Stomach smooth muscle (tissue), 2 donors: ENCODE results near the gene TRPM2.
"Not testable (repeated sequence)": the region's sequence is repeated elsewhere in the genome, so short reads cannot be mapped to it uniquely, and the experiment has no call there.

Source experiments
- H3K27ac ChIP-seq: one replicate; pipeline ENCODE4 v1.7.0; 2013; ENCODE audit warnings: mild to moderate bottlenecking, low read length, inconsistent platforms
- H3K27me3 ChIP-seq, 2 donors: one replicate each; pipeline ENCODE4 v1.7.0; 2013; ENCODE audit warnings: low read length in 2 of 2; ENCODE audit not compliant: insufficient read depth in 2 of 2, control insufficient read depth in 1 of 2
- H3K36me3 ChIP-seq, 2 donors: one replicate each; pipeline ENCODE4 v1.7.0; 2013; ENCODE audit warnings: low read length in 2 of 2; ENCODE audit not compliant: control insufficient read depth in 2 of 2, insufficient read depth in 2 of 2
- H3K4me1 ChIP-seq: one replicate; pipeline ENCODE4 v1.7.0; 2013; ENCODE audit warnings: low read length; ENCODE audit not compliant: control insufficient read depth, insufficient read depth
- H3K4me3 ChIP-seq, 2 donors: one replicate each; pipeline ENCODE4 v1.7.0; 2013; ENCODE audit warnings: low read length in 2 of 2
- H3K9ac ChIP-seq, 2 donors: one replicate each; pipeline ENCODE4 v1.7.0; 2013; ENCODE audit warnings: low read length in 2 of 2, mild to moderate bottlenecking in 1 of 2
- H3K9me3 ChIP-seq, 2 donors: one replicate each; pipeline ENCODE4 v1.7.0; 2013; ENCODE audit warnings: low read length in 2 of 2; ENCODE audit not compliant: control insufficient read depth in 2 of 2
- donor health status: healthy.
- donor health status: Pancreatic carcinoma.

Gene TRPM2

GRCh38 chr21:44408226-44408625 lies 54.8 kb downstream of the TRPM2 start:
- Histone ChIP-seq H3K27ac (no peak overlapping the region), H3K9ac (no peak overlapping the region), H3K27me3 (no peaks in the 10 kb centered on the region), H3K4me3 (no peak overlapping the region), H3K4me1 (no peaks in the 10 kb centered on the region), H3K9me3 (no peaks in the 10 kb centered on the region), H3K36me3 (no peaks in the 10 kb centered on the region)

DNA sequence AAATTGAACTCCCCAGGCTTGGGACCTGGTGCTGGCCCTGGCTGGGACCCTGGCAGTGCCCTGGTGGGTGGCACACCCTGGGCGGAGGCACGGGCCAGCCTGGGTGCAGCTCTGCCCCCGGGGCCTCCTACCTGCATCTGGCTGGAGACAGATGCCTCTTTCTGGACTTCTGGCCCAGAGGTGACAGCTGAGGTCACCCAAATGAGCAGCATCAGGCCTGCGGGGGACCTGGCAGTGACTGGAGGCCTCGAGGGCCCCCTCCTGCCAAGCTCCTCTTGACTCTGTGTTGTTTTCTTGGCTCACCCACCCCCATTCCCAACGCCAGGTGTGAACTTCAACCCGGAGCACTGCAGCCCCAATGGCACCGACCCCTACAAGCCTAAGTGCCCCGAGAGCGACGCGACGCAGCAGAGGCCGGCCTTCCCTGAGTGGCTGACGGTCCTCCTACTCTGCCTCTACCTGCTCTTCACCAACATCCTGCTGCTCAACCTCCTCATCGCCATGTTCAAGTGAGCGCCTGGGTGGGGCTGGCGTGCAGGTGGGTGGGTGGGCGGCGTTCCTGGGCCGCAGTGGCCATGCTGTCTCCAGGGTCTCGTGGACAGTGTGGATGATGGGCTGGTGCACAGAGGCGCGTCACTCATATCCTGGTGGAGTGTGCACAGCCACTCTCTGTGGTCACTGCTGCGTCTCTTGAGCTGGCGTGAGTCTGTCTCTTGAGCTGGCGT lies 60.3 kb downstream of the TRPM2 start:
- no peaks in the 10 kb centered on the region for H3K9me3 ChIP-seq
- H3K27ac ChIP-seq = no peak overlapping the region
- H3K9ac ChIP-seq = no peak overlapping the region
- H3K4me3 ChIP-seq = no peak overlapping the region
- no peaks in the 10 kb centered on the region for H3K4me1 ChIP-seq
- peaks cover 6% of the 10 kb centered on the region in 2 donors for H3K27me3 ChIP-seq
- H3K36me3 ChIP-seq = no peaks in the 10 kb centered on the region

DNA sequence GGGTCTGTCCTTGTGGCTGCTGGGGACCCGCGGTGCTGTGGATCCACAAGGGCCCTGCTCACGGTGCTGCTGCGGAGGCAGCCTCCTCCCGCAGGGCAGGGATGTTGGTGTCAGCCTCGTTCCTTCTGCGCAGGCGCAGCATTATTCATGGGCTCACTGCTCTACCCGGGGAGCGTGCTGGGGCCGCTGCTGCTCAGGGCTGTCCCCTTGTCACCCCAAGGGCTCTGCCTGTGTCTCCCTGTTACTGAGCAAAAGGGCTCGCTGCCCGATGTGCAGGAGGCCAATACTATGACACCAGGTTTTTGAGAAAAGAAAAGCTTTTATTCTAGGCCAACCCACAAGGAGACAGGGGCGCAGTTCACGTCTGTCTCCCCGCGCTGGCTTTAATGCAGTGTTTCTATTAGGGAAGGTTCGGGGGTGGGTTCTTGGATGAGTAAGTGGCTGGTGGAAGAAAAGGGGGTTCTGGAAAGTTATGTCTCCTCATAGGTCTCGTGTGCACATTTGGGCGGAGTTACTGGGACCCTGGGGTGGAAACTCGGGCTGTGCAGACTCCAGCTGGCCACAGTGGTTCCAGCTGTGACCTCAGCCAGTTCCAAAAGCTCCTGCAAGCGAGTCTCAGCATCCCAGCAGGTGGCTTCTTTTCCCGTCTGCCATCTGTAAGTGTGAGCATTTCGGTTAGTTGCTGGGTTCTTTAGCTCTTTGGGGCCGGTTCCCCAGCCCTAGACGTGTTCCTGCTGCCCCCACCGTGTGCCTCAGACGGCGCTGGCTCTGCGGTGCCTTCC lies 61.1 kb downstream of the TRPM2 start:
- Histone ChIP-seq H3K36me3 (no peaks in the 10 kb centered on the region), H3K27ac (no peak overlapping the region), H3K9ac (no peak overlapping the region), H3K9me3 (no peaks in the 10 kb centered on the region), H3K27me3 (peaks cover 6 to 10% of the 10 kb centered on the region in 2 donors), H3K4me1 (no peaks in the 10 kb centered on the region), H3K4me3 (no peak overlapping the region)

DNA sequence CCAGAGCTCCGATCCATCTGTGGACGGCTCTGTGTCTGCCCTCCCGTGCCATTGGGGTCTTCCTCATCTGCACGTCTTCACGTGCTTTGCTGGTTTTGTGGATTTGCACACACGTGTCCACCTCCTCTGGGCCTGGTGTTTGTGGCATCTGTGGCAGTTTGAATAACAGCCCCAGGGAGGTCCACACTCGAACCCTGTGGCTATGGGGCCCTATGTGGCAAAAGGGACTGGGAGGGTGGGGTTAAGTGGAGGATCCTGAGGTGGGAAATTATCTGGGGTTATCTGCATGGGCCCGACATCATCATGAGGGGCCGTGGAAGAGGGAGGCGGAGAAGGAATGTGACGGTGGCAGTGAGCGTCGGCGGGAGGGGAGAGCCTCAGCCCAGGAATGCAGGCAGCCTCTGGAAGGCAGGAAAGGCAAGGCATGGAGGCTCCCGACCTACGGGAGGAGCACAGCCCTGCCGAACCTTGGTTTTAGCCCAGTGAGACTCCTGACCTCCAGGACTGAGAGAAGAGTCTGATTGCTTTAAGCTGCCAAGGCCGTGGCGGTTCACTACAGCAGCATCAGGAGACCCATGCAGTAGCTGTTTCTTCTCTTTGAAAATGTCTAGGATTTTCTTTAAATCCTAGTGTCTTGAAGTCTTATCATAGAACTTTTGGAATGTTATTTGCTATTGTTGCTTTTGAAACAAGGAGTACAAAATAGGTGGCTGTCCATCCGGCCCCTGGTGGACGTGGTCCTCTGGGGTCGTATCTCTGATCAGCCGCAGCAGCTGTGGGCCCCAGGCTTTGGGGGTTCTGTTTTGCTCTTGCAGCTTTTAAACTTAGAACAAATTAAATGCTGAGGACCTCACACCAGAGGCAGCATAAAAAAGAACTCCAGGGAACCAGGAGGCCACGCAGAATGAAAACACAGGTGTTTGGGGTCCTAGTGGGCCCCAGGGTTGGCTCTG lies 61.9 kb downstream of the TRPM2 start:
- Histone ChIP-seq H3K27me3 (peaks cover 6 to 10% of the 10 kb centered on the region in 2 donors), H3K27ac (no peak overlapping the region), H3K4me3 (no peak overlapping the region), H3K9me3 (no peaks in the 10 kb centered on the region), H3K9ac (no peak overlapping the region), H3K4me1 (no peaks in the 10 kb centered on the region), H3K36me3 (no peaks in the 10 kb centered on the region)

DNA sequence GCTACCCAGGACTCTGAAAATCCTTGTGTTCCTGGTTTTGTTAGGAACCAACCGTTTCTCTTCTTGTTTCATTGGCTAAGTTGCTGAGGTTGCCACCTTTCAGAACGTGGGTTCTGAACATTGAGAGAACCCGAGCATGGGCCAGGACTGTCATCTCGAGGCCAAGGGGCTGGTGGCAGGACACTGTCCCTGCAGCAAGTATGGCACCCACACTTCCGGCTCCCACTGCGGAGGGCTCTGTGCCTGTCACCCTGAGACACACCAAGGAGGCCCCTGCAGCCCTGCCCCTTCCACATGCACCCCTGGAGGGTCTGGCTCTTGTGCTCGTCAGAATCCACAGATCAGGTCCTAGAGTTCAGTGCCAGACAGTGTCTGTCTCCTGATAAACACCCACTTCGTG lies 62.8 kb downstream of the TRPM2 start:
- no peaks in the 10 kb centered on the region for H3K4me1 ChIP-seq
- H3K36me3 ChIP-seq = no peaks in the 10 kb centered on the region
- H3K4me3 ChIP-seq = no peak overlapping the region
- H3K9me3 ChIP-seq = no peaks in the 10 kb centered on the region
- H3K27ac ChIP-seq = no peak overlapping the region
- H3K27me3 ChIP-seq = peaks cover 6 to 10% of the 10 kb centered on the region in 2 donors
- H3K9ac ChIP-seq = no peak overlapping the region

DNA sequence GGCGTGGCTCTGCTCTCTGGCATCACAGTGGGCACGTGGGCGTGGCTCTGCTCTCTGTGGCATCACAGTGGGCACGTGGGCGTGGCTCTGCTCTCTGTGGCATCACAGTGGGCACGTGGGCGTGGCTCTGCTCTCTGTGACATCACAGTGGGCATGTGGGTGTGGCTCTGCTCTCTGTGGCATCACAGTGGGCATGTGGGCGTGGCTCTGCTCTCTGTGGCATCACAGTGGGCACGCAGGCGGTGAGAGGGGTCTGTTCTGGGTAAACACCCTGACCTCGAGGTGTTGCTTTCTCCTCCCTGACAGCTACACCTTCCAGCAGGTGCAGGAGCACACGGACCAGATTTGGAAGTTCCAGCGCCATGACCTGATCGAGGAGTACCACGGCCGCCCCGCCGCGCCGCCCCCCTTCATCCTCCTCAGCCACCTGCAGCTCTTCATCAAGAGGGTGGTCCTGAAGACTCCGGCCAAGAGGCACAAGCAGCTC lies 64.2 kb downstream of the TRPM2 start:
- not testable (repeated sequence) for H3K4me3 ChIP-seq

DNA sequence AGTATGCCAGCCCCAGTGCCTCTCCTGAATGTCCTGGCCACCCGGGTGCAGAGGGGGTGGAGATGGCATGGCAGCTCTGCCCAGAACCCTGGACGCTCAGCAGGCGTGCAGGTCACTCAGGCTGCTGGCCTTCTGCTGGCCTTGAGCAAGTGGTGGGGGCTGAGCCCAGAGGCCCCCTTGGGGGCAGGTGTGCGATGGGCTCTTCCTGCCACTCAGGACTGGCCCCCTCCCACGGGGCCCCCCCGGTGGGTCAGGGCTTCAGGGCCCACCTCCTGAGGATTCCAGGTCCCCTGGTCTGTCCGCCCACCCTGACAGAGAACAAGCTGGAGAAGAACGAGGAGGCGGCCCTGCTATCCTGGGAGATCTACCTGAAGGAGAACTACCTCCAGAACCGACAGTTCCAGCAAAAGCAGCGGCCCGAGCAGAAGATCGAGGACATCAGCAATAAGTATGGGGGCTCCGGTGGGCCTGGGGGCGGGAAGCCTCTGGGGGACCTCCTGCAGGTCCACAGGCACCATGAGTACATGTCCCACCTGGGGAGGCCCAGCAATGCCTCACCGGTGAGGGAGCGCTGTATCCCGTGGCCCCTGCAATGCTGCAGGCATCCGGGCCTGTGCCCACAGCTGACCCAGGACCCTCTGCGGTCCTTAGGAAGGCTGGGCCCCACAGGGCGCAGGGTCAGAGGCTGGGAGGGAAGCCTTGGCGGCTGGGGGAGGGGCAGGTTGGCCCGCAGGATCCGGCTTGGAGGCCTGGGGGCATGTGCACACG lies 64.9 kb downstream of the TRPM2 start:
- H3K9ac ChIP-seq = no peak overlapping the region
- H3K4me1 ChIP-seq = no peaks in the 10 kb centered on the region
- peaks cover 6 to 10% of the 10 kb centered on the region in 2 donors for H3K27me3 ChIP-seq
- no peaks in the 10 kb centered on the region for H3K36me3 ChIP-seq
- H3K27ac ChIP-seq = no peak overlapping the region
- no peaks in the 10 kb centered on the region for H3K9me3 ChIP-seq
- H3K4me3 ChIP-seq = no peak overlapping the region

More for the DNA sequence above, 64.2 kb downstream of the TRPM2 start:
- H3K36me3 ChIP-seq, H3K27ac ChIP-seq, H3K9me3 ChIP-seq, H3K9ac ChIP-seq, H3K4me1 ChIP-seq: not testable (repeated sequence)
- peaks cover 6 to 10% of the 10 kb centered on the region in 2 donors for H3K27me3 ChIP-seq

DNA sequence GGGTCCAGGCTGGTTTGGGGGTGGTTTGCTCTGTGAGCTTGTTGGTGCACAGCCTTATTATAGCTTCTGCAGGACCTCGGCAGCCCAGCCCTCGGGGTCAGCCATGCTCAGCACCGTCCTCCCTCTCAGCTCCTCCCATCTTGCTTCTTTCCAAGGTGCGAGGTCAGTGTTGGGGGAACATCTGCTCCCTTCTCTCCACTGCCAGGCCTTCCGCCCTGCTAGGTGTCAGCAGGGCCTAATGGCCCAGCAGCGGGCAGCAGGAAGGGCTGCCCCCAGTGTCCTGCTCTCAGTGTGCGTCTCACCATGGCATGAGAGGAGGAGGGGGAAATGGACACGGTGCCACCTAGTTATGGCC lies 65.4 kb downstream of the TRPM2 start:
- H3K4me1 ChIP-seq = no peaks in the 10 kb centered on the region
- no peak overlapping the region for H3K9ac ChIP-seq
- H3K36me3 ChIP-seq = no peaks in the 10 kb centered on the region
- no peaks in the 10 kb centered on the region for H3K9me3 ChIP-seq
- H3K4me3 ChIP-seq = no peak overlapping the region
- H3K27me3 ChIP-seq = peaks cover 6 to 10% of the 10 kb centered on the region in 2 donors
- H3K27ac ChIP-seq = no peak overlapping the region

- Histone ChIP-seq H3K27ac (no peak overlapping the region), H3K9ac (no peak overlapping the region), H3K4me1 (no peaks in the 10 kb centered on the region), H3K27me3 (peaks cover 6 to 8% of the 10 kb centered on the region in 2 donors), H3K36me3 (no peaks in the 10 kb centered on the region), H3K4me3 (no peak overlapping the region), H3K9me3 (no peaks in the 10 kb centered on the region)
Measured at GRCh38 chr21:44419679-44420078, 66.3 kb downstream of the TRPM2 start.
